Prostate gland (tissue), 2 donors: ENCODE data around the gene AADACL3. TPM values are rescaled to one million over a fixed set of nuclear protein-coding genes. Genes with fewer than 3 reads are reported as not detected.
"Not testable (repeated sequence)": the region's sequence is repeated elsewhere in the genome, so short reads cannot be mapped to it uniquely, and the experiment has no call there.

Experiments used
- DNase-seq: peaks from one replicate; pipeline ENCODE4 v3.0.0-alpha.2; 2019; ENCODE audit warnings: low spot score
- H3K27ac ChIP-seq, 2 donors: fragments of 200-600 bp; sonication (generic); 2 replicates each; pipeline ENCODE4 v1.5.1; 2017 to 2019
- H3K27me3 ChIP-seq: fragments of 200-600 bp; sonication (generic); replicated peaks from 2 replicates; pipeline ENCODE4 v1.5.1; 2019; ENCODE audit not compliant: insufficient read depth
- H3K36me3 ChIP-seq, 2 donors: fragments of 200-600 bp; sonication (generic); 1 replicate in 1 of 2; 2 replicates in 1 of 2; pipeline versions ENCODE4 v1.5.1 to v1.8.1; 2017 to 2019
- H3K4me1 ChIP-seq: fragments of 200-600 bp; sonication (generic); replicated peaks from 2 replicates; pipeline ENCODE4 v1.5.1; 2019
- H3K4me3 ChIP-seq, 2 donors: fragments of 200-600 bp; sonication (generic); 2 replicates each; pipeline ENCODE4 v1.5.1; 2017 to 2019
- H3K9me3 ChIP-seq: fragments of 200-600 bp; sonication (generic); 2 replicates; pipeline ENCODE4 v1.5.1; 2017
- CTCF ChIP-seq, 4 experiments: fragments of 200-600 bp in 2 of 4; fragments of 450-650 bp in 2 of 4; sonication (generic) in 2 of 4; IDR thresholded peaks; 1 replicate in 3 of 4; 2 replicates in 1 of 4; pipeline ENCODE4 v1.5.1; 2016 to 2019; ENCODE audit warnings: antibody characterized with exemption in 4 of 4, mild to moderate bottlenecking in 2 of 4, moderate library complexity in 2 of 4
- POLR2A ChIP-seq: fragments of 450-650 bp; IDR thresholded peaks from one replicate; pipeline ENCODE4 v1.6.1; 2016; ENCODE audit warnings: antibody characterized with exemption, mild to moderate bottlenecking
- POLR2AphosphoS5 ChIP-seq: sonication (generic); formaldehyde crosslinking; IDR thresholded peaks from one replicate; pipeline ENCODE4 v1.6.1; 2017; ENCODE audit warnings: antibody characterized with exemption
- WGBS: methylation state at CpG from one replicate; pipeline ENCODE4 v1.1.5; 2018; 5-methylcytosine and 5-hydroxymethylcytosine counted together
- intact Hi-C: fragments of 100-400 bp; cut with DNase I; formaldehyde crosslinking; loops from one replicate; pipeline ENCODE4 v1.14.2; 2022
- total RNA-seq, 2 donors: library from RNA; depleted of rRNA; stranded (reverse); fragments of >200 nt; gene quantifications; one replicate each; pipeline ENCODE4 v1.1.0, GENCODE V29; 2016

The AADACL3 gene
- total RNA-seq, 2 donors from 2014 or later: not detected

GRCh38 chr1:12709091-12709491 lies 6.8 kb upstream of the AADACL3 start:
- DNase-seq: no peak
- no peaks in the 10 kb centered on the region for H3K27me3 ChIP-seq
- no peaks in the 10 kb centered on the region for H3K4me1 ChIP-seq
- no peak overlapping the region for H3K4me3 ChIP-seq
- no peak overlapping the region for H3K27ac ChIP-seq
- H3K36me3 ChIP-seq: no peaks in the 10 kb centered on the region
- intact Hi-C loops: no loop called here
- no peaks in the 10 kb centered on the region for H3K9me3 ChIP-seq
- WGBS: 42% methylated on average over 1 of the region's 1 CpG
- TF ChIP-seq CTCF (IDR thresholded peaks at IDR 0.05): no peak
- no peak for TF ChIP-seq POLR2AphosphoS5
- TF ChIP-seq POLR2A: no peak

GRCh38 chr1:12709696-12710095 lies 6.2 kb upstream of the AADACL3 start:
- no peak for DNase-seq
- Histone ChIP-seq H3K27ac (no peak overlapping the region), H3K4me1 (no peaks in the 10 kb centered on the region), H3K27me3 (no peaks in the 10 kb centered on the region), H3K36me3 (no peaks in the 10 kb centered on the region), H3K9me3 (no peaks in the 10 kb centered on the region), H3K4me3 (no peak overlapping the region)
- 79% methylated on average over 3 of the region's 3 CpGs for WGBS
- intact Hi-C loops: no loop called here
- TF ChIP-seq POLR2AphosphoS5 (no peak), CTCF (IDR thresholded peaks at IDR 0.05) (no peak), POLR2A (no peak)

GRCh38 chr1:12711536-12711935 lies 4.4 kb upstream of the AADACL3 start:
- no peak overlapping the region for H3K27ac ChIP-seq
- H3K4me3 ChIP-seq: no peak overlapping the region
- no peaks in the 10 kb centered on the region for H3K9me3 ChIP-seq
- H3K4me1 ChIP-seq: no peaks in the 10 kb centered on the region
- H3K27me3 ChIP-seq: no peaks in the 10 kb centered on the region
- H3K36me3 ChIP-seq: no peaks in the 10 kb centered on the region
- TF ChIP-seq CTCF (IDR thresholded peaks at IDR 0.05) (no peak), POLR2A (no peak), POLR2AphosphoS5 (no peak)
- intact Hi-C loops: no loop called here
- WGBS: 83% methylated on average over 3 of the region's 3 CpGs
- no peak for DNase-seq

GRCh38 chr1:12712076-12712475 lies 3.8 kb upstream of the AADACL3 start:
- Histone ChIP-seq H3K9me3 (no peaks in the 10 kb centered on the region), H3K4me3 (no peak overlapping the region), H3K36me3 (no peaks in the 10 kb centered on the region), H3K4me1 (no peaks in the 10 kb centered on the region), H3K27me3 (no peaks in the 10 kb centered on the region), H3K27ac (no peak overlapping the region)
- intact Hi-C loops: no loop called here
- WGBS: 89% methylated on average over 1 of the region's 1 CpG
- DNase-seq: no peak
- TF ChIP-seq CTCF (IDR thresholded peaks at IDR 0.05) (no peak), POLR2AphosphoS5 (no peak), POLR2A (no peak)

DNA sequence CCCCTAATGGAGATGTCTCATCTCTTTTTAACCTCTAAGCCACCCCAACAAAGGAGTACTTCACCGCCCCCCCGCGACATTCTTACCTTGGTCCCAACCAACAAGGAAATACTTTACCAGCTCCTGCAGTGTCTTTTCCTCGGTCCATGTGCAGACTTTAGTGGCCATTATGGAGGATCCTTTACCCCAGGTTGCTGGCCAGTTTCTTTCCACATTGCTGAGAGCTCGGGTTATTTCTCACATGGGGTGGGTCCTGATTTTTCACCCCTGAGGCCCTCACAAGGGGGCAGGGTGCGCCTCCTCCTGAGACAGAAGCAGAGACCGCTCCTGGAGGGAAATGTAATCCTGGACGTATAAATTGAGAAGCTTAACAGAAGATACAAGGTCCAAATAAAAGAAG lies 3.0 kb upstream of the AADACL3 start:
- 89% methylated on average over 8 of the region's 8 CpGs for WGBS
- TF ChIP-seq POLR2AphosphoS5: no peak
- no peak for TF ChIP-seq POLR2A
- no peak for TF ChIP-seq CTCF (IDR thresholded peaks at IDR 0.05)
- intact Hi-C loops: no loop called here

DNA sequence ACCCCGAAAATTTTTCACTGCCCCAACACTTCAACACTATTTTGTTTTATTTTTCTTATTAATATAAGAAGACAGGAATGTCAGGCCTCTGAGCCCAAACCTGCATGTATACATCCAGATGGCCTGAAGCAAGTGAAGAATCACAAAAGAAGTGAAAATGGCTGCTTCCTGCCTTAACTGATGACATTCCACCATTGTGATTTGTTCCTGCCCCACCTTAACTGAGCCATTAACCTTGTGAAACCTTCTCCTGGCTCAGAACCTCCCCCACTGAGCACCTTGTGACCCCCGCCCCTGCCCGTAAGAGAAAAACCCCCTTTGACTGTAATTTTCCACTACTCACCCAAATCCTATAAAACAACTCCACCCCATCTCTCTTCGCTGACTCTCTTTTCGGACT lies 2.3 kb upstream of the AADACL3 start:
- DNase-seq, H3K27me3 ChIP-seq, intact Hi-C loops, H3K4me3 ChIP-seq, H3K27ac ChIP-seq, H3K4me1 ChIP-seq, H3K36me3 ChIP-seq, H3K9me3 ChIP-seq: not testable (repeated sequence)
- 83% methylated on average over 5 of the region's 5 CpGs for WGBS

More for the DNA sequence above, 3.0 kb upstream of the AADACL3 start:
- Histone ChIP-seq H3K9me3 (no peaks in the 10 kb centered on the region), H3K4me1 (no peaks in the 10 kb centered on the region), H3K4me3 (no peak overlapping the region), H3K36me3 (no peaks in the 10 kb centered on the region), H3K27me3 (no peaks in the 10 kb centered on the region), H3K27ac (no peak overlapping the region)
- DNase-seq: no peak
